Loucy (cell line): ENCODE results near the gene CEP131.

ENCODE experiments used
- H2AFZ ChIP-seq: fragments of 200-600 bp; sonication (generic); 2 replicates; pipeline ENCODE4 v1.6.0; 2016; ENCODE audit warnings: antibody characterized with exemption, mild to moderate bottlenecking, low read length, moderate library complexity
- H3F3A ChIP-seq: fragments of 200-600 bp; 2 replicates; pipeline ENCODE4 v1.6.0; 2016; ENCODE audit warnings: antibody characterized with exemption, low read depth, mild to moderate bottlenecking
- H3K27me3 ChIP-seq: fragments of 200-600 bp; sonication (generic); 2 replicates; pipeline ENCODE4 v1.6.1; 2014; ENCODE audit warnings: low read length, mild to moderate bottlenecking; ENCODE audit not compliant: insufficient read depth, poor library complexity, severe bottlenecking
- H3K36me3 ChIP-seq: fragments of 200-600 bp; sonication (generic); 2 replicates; pipeline ENCODE4 v1.6.1; 2016; ENCODE audit warnings: low read length; ENCODE audit not compliant: insufficient read depth
- H3K4me1 ChIP-seq: fragments of 200-600 bp; sonication (generic); 2 replicates; pipeline ENCODE4 v1.5.1; 2014; ENCODE audit warnings: low read length, mild to moderate bottlenecking; ENCODE audit not compliant: insufficient read depth, poor library complexity, severe bottlenecking
- H3K4me2 ChIP-seq: fragments of 200-600 bp; sonication (generic); 2 replicates; pipeline ENCODE4 v1.6.0; 2014; ENCODE audit warnings: antibody characterized with exemption, low read length, low read depth, mild to moderate bottlenecking; ENCODE audit not compliant: poor library complexity, severe bottlenecking
- H3K4me3 ChIP-seq: fragments of 200-600 bp; sonication (generic); 2 replicates; pipeline ENCODE4 v1.5.1; 2014; ENCODE audit warnings: low read length, mild to moderate bottlenecking, mixed read lengths; ENCODE audit not compliant: poor library complexity, severe bottlenecking
- H3K79me2 ChIP-seq: fragments of 200-600 bp; sonication (generic); 2 replicates; pipeline ENCODE4 v1.6.1; 2014; ENCODE audit warnings: low read length; ENCODE audit not compliant: insufficient read depth
- H3K9ac ChIP-seq: fragments of 200-600 bp; sonication (generic); 2 replicates; pipeline ENCODE4 v1.6.0; 2014; ENCODE audit warnings: mild to moderate bottlenecking, low read depth, low read length, moderate library complexity; ENCODE audit not compliant: poor library complexity, severe bottlenecking
- H3K9me2 ChIP-seq: fragments of 200-600 bp; sonication (generic); replicated peaks from 2 replicates; pipeline ENCODE4 v1.6.1; 2016; ENCODE audit warnings: low read depth, low read length, mixed read lengths
- H3K9me3 ChIP-seq: fragments of 200-600 bp; sonication (generic); 2 replicates; pipeline ENCODE4 v1.6.1; 2014; ENCODE audit warnings: mild to moderate bottlenecking, antibody characterized with exemption, low read length, low read depth; ENCODE audit not compliant: insufficient read depth
- H4K20me1 ChIP-seq: fragments of 200-600 bp; sonication (generic); 2 replicates; pipeline ENCODE4 v1.6.0; 2014; ENCODE audit warnings: antibody characterized with exemption, low read length, mild to moderate bottlenecking; ENCODE audit not compliant: insufficient read depth, poor library complexity, severe bottlenecking
- CTCF ChIP-seq: fragments of 200-600 bp; sonication (generic); conservative IDR thresholded peaks from 2 replicates; pipeline ENCODE4 v1.5.1; 2014; ENCODE audit warnings: mild to moderate bottlenecking, antibody characterized with exemption, low read length
- EZH2phosphoT487 ChIP-seq: fragments of 200-600 bp; IDR thresholded peaks from 2 replicates; pipeline ENCODE4 v1.6.1; 2018; ENCODE audit warnings: antibody characterized with exemption, mild to moderate bottlenecking, moderate library complexity, borderline replicate concordance

The CEP131 gene

GRCh38 chr17:81204578-81204977, 18.2 kb downstream of the CEP131 start:
- H3K4me2 ChIP-seq = no peak overlapping the region
- H3F3A ChIP-seq = no peaks in the 10 kb centered on the region
- H3K36me3 ChIP-seq = peaks cover 34% of the 10 kb centered on the region; the same call in 1 of the 2 replicates
- no peak for TF ChIP-seq EZH2phosphoT487
- TF ChIP-seq CTCF = no peak
- no peaks in the 10 kb centered on the region for H3K9me3 ChIP-seq
- no peak overlapping the region for H3K9ac ChIP-seq
- H2AFZ ChIP-seq = no peak overlapping the region
- H3K4me1 ChIP-seq = no peaks in the 10 kb centered on the region
- no peaks in the 10 kb centered on the region for H3K9me2 ChIP-seq
- no peaks in the 10 kb centered on the region for H3K79me2 ChIP-seq
- no peaks in the 10 kb centered on the region for H4K20me1 ChIP-seq
- no peak overlapping the region for H3K4me3 ChIP-seq
- no peaks in the 10 kb centered on the region for H3K27me3 ChIP-seq

GRCh38 chr17:81203136-81203535, 19.6 kb downstream of the CEP131 start:
- Histone ChIP-seq H3K4me1 (no peaks in the 10 kb centered on the region), H3K27me3 (no peaks in the 10 kb centered on the region), H3K9me2 (no peaks in the 10 kb centered on the region), H3K9me3 (no peaks in the 10 kb centered on the region), H3K9ac (no peak overlapping the region), H4K20me1 (no peaks in the 10 kb centered on the region), H3K79me2 (no peaks in the 10 kb centered on the region), H2AFZ (no peak overlapping the region), H3K4me2 (no peak overlapping the region), H3K36me3 (peaks cover 37% of the 10 kb centered on the region; the same call in 1 of the 2 replicates), H3K4me3 (no peak overlapping the region), H3F3A (no peaks in the 10 kb centered on the region)
- TF ChIP-seq EZH2phosphoT487 (no peak), CTCF (no peak)

- peaks cover 4% of the 10 kb centered on the region for H3K4me1 ChIP-seq
- no peaks in the 10 kb centered on the region for H4K20me1 ChIP-seq
- H3K36me3 ChIP-seq = peaks cover 33% of the 10 kb centered on the region; the same call in 1 of the 2 replicates
- H3K9me3 ChIP-seq = no peaks in the 10 kb centered on the region
- no peak for TF ChIP-seq CTCF
- no peak for TF ChIP-seq EZH2phosphoT487
- no peaks in the 10 kb centered on the region for H3K27me3 ChIP-seq
- H3K4me2 ChIP-seq = no peak overlapping the region
- H3K9me2 ChIP-seq = no peaks in the 10 kb centered on the region
- no peak overlapping the region for H3K4me3 ChIP-seq
- H3F3A ChIP-seq = no peaks in the 10 kb centered on the region
- H2AFZ ChIP-seq = no peak overlapping the region
- no peaks in the 10 kb centered on the region for H3K79me2 ChIP-seq
- no peak overlapping the region for H3K9ac ChIP-seq
These were observed 20.4 kb downstream of the CEP131 start for GRCh38 chr17:81202318-81202717.
